Activated T-helper 9 cell treated with anti-CD3 and anti-CD28 coated beads, Interleukin-2, amount 50 U/mL, for 16 hours (primary cell): ENCODE data around the gene TRNP1.

Source experiments
- DNase-seq: peaks from one replicate; pipeline ENCODE4 v3.0.0-alpha.2; 2020; ENCODE audit warnings: low read depth

TRNP1 gene

GRCh38 chr1:27027575-27028250, 34.2 kb downstream of the TRNP1 start:
- DNase-seq = no peak

GRCh38 chr1:27029517-27029916, 36.0 kb downstream of the TRNP1 start:
- no peak for DNase-seq

GRCh38 chr1:27031235-27032118, 38.0 kb downstream of the TRNP1 start:
- DNase-seq = no peak

GRCh38 chr1:27032119-27032461, 38.6 kb downstream of the TRNP1 start:
- no peak for DNase-seq

GRCh38 chr1:27033043-27033746, 39.7 kb downstream of the TRNP1 start:
- DNase-seq = no peak

GRCh38 chr1:27035344-27035743, 41.9 kb downstream of the TRNP1 start:
- DNase-seq = no peak

- no peak for DNase-seq
These were observed 43.2 kb downstream of the TRNP1 start for GRCh38 chr1:27036718-27037117.

GRCh38 chr1:27037518-27037917, 44.0 kb downstream of the TRNP1 start:
- DNase-seq = no peak

GRCh38 chr1:27038020-27038419, 44.5 kb downstream of the TRNP1 start:
- DNase-seq = no peak

- DNase-seq = no peak
These were observed 49.2 kb downstream of the TRNP1 start for GRCh38 chr1:27042670-27043069.

GRCh38 chr1:27044613-27045151, 51.2 kb downstream of the TRNP1 start:
- peak; percentile 81 for DNase-seq

- peak; percentile 50 for DNase-seq
These were observed 52.6 kb downstream of the TRNP1 start for GRCh38 chr1:27045973-27046558.

- DNase-seq = no peak
These were observed 54.4 kb downstream of the TRNP1 start for GRCh38 chr1:27047914-27048313.

GRCh38 chr1:27049100-27049499, 55.6 kb downstream of the TRNP1 start:
- no peak for DNase-seq

GRCh38 chr1:27049607-27050006, 56.1 kb downstream of the TRNP1 start:
- no peak for DNase-seq
